T47D (cell line): Measurements from ENCODE around the gene GORASP1.
A peak's percentile ranks its signal among the peaks of the same experiment; 100 is the strongest.

Source experiments
- DNase-seq, 2 experiments: peaks; one replicate each; pipeline versions ENCODE4 v3.0.0 to v3.0.0-alpha.2; 2011 to 2012; ENCODE audit warnings: low read depth in 1 of 2, low spot score in 1 of 2
- JUND ChIP-seq: IDR thresholded peaks from 2 replicates; pipeline ENCODE4 v1.6.1; 2012; ENCODE audit warnings: low read depth
- in situ Hi-C: cut with HindIII; loops from 2 replicates; pipeline ENCODE4 v1.10.0; 2016; ENCODE audit warnings: low sequenced_read_pairs, low pct_unique_long_range_greater_than_20kb

The GORASP1 gene

GRCh38 chr3:39052583-39052982 is 54.8 kb downstream of the GORASP1 start:
- DNase-seq, result no peak
- in situ Hi-C loops, result no loop called here
- TF ChIP-seq JUND, result no peak

GRCh38 chr3:39051649-39052561 is 55.5 kb downstream of the GORASP1 start, which contains the start of the genes SCN11A and WDR48:
SCN11A (minus strand) TSS chr3:39051944; CDS start chr3:38950362, 101,582 bp downstream.
WDR48 (plus strand) TSS chr3:39052016; CDS start chr3:39052026, 10 bp downstream.
- TF ChIP-seq JUND, result no peak
- peak; percentile 93 to 95 for DNase-seq
- in situ Hi-C loops, result no loop called here

GRCh38 chr3:39050029-39050428 is 57.4 kb downstream of the GORASP1 start:
- in situ Hi-C loops, result no loop called here

More at GRCh38 chr3:39050029-39050428, 57.4 kb downstream of the GORASP1 start:
- DNase-seq, result no peak
- no peak for TF ChIP-seq JUND
